Measurements from ENCODE around the gene ADISSP.

The ADISSP gene

GRCh38 chr20:3704087-3704486 lies 63.5 kb downstream of the ADISSP start:
- Histone ChIP-seq H3K4me1 (ENCODE audit: control insufficient read depth, insufficient read depth, low read length) (peaks cover 3% of the 10 kb centered on the region), H3K4me2 (ENCODE audit: low read length) (no peak overlapping the region), H3K36me3 (ENCODE audit: insufficient read depth, low read length) (no peaks in the 10 kb centered on the region), H3K4me3 (ENCODE audit: low read length) (no peak overlapping the region), H3K9ac (ENCODE audit: low read depth, low read length) (no peak overlapping the region), H3K9me3 (replicated peaks; ENCODE audit: low read length) (no peaks in the 10 kb centered on the region), H3K27me3 (ENCODE audit: control insufficient read depth, insufficient read depth, low read length) (peaks cover 43% of the 10 kb centered on the region)
